Activated CD4-positive, CD25-positive, alpha-beta regulatory T cell (primary cell): ENCODE measurements around the gene ZRANB1.

Experiments used
- DNase-seq, 4 experiments: peaks; one replicate each; lab custom pipeline; 2025; lab: John Stamatoyannopoulos, UW

ZRANB1 gene

GRCh38 chr10:124993736-124994451 lies 52.0 kb downstream of the ZRANB1 start:
- no peak for DNase-seq

GRCh38 chr10:124994573-124995473 lies 52.9 kb downstream of the ZRANB1 start:
- no peak for DNase-seq

- DNase-seq: no peak
Observed at GRCh38 chr10:124995605-124996004, 53.7 kb downstream of the ZRANB1 start.

DNA sequence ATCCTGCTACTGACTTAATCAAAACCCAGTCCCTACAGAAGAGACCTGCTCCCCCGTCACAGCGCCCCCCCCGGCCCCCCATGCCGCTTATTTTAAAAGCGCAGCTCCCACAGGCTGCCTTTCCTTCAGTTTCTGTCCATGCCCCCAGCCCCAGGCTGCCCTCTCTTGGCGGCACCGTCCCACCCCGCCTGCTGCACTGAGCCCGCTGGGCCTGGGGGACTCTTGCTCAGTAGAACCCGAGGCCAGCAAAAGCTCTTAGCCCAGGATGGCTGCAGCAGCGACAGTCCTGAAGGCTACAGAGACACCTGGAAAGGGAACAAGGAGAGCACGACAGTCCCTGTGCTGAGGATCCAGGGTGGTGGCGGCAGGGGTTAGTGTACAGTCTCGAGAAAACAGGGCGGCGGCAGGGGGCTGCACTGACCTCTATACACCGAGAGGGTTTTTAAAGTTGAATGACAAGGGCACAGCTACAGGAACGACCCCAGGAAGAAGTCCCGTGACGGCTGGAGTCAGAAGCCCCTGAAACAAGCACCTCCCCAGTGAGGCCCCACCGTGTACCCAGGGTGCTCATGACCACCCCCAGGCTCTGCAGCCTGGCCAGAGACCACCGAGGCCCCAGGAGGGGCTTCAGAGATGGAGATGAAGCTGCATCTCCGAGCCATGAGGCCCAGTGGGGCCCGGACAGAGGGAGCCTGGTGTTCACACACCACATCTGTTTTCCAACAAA lies 54.4 kb downstream of the ZRANB1 start:
- DNase-seq: no peak

GRCh38 chr10:124996854-124997215 lies 54.9 kb downstream of the ZRANB1 start:
- no peak for DNase-seq

DNA sequence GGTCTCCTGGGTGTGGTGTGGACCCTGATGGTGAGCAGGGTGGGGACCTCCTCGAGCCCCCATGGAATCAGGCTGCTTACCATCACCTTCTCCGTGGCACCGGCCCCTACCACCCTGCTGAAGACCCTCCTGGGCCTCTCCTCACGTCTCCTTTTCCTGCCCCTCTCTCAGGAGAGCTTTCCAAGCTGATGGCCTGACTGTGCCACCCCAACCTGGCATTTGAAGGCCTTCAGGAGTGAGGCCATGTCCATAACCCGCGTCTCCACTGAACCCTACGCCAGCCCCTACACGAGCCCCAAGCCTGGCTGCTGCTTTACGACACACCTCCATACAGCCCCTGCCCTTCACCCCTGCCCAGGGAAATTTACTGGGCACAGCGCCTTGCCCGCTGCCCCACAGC lies 55.4 kb downstream of the ZRANB1 start:
- DNase-seq: no peak

GRCh38 chr10:124997771-124998623 lies 56.1 kb downstream of the ZRANB1 start:
- DNase-seq: no peak

GRCh38 chr10:124998624-124999291 lies 56.8 kb downstream of the ZRANB1 start:
- no peak for DNase-seq

GRCh38 chr10:124999433-125000365 lies 57.8 kb downstream of the ZRANB1 start:
- DNase-seq: no peak

DNA sequence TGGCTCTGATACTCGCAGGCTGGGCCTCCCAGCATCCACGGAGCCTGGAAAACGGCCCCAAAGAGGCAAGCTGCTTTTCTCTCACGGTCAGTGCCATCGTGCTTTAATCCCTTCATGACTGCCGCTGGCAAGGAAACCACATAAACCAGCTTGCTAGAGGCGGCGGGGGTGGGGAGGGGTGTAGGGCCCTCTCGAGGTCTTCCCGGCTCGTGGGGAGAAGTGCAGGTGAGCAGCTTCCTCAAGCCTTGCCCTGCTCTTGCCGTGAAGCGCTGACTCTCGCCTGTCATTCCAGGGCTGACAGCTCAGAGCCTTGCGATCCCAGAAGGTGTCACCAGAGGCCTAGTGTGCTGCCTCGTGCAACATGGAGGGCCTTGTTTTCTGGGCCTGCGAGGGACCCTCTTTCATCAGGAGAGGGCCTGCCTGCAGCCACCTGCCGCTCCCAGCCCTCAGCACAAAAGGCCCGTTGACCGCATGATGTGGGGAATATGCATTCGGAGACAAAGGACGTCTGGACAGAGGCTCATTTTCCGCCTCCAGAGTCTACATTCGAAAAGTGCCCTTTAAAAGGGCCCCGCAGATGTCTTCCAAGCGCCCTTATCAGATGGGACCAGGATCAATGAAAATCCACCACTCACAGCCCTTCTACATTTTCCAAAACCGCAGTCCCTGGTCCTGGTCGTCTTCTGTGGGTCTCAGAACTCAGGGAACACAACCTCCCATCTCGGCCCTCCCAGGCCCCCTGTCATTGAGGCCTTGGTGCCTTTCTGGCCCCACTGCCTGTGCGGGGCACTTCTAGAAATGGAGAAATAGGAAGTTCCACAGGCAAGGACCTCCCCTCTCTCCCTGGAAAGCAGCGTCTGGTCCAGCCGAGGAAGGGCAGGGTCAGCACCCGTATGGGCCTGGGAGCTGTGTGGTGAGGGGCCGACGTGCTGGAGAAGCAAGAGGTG lies 58.7 kb downstream of the ZRANB1 start:
- DNase-seq: no peak

GRCh38 chr10:125001313-125002046 lies 59.6 kb downstream of the ZRANB1 start:
- no peak for DNase-seq

DNA sequence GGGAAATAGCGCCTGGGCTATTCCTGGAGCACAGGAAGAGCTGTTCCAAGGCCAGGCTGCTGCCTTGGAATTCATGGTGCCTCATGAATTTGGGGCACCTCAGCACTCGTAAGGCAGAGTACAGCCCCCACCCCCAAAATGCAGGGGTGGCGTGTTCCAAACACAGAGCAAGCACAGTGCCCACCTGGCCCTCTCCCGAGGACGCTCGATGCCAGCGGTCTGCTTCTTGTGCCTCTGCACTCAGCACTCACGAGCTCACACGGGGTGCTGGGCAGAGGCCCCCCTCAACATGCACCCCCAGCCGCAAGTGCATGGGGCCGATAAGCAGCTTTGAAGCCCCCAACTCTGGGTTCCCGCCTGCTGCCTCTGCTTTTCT lies 60.1 kb downstream of the ZRANB1 start:
- DNase-seq: no peak

GRCh38 chr10:125002423-125003145 lies 60.7 kb downstream of the ZRANB1 start:
- no peak for DNase-seq

GRCh38 chr10:125003146-125003900 lies 61.4 kb downstream of the ZRANB1 start:
- DNase-seq: no peak

DNA sequence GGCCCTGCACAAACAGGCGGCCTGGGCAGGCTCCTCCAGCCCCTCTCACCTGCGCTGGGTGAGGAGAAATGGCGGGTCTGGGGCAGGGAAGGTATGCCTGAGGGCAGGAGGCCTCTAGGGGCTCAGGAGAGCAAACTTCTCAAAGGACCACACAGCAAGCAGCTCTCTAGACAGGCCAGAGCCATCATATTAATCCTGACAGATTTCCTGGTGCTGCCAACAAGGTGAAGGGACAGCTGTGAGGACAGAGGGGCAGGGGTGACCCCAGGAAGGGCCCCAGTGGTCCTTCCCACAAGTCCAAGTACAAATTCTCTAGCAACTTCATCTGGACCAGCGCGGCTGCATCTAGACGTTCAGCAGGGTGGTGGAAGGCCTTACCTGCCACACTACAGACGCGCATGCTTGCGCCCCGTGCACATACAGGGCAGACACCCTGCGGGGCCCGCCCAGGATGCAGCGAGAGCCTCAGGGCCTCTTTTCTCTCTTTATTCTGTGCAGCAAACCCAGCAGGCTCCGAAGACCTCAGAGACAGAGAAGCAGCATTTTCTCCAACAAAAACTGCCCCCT lies 62.1 kb downstream of the ZRANB1 start:
- DNase-seq: no peak

DNA sequence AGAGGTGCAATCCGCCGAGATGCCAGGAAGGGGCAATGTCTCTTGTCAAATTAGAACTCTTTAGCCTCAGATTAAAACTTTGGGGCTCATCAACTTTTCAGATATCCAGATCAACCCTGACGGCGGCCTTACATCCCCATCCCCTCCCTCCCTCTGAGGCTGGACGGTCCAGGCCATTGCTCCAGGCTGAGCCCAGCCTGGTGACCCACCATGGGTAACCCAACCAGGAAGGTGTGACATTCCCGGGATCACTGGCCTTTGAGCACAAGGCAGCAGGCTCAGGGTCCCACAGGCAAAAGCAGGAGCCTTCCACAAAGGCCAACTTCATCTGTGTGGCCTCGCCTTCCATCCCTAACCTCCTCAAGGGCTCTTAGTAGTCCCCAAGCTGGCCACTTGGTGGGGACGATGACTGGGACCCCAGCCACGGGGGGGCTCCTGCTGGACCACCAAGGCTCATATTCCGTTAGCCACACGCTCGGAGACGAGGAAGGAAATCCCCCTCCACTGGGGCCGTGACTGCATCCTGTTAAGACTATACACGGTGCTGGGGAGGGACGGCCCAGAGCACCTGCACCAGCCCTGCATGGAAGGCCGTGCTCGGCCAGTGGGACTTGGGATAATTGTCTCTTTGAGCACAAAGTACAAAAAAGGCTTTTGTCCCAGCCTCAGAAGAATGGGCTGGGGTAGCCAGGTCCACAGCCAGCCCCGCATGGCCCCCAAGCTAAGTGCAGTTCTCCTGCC lies 62.8 kb downstream of the ZRANB1 start:
- DNase-seq: no peak
